GM21723 (cell line): ENCODE data around the gene DYTN.
"Not testable (repeated sequence)": the region's sequence is repeated elsewhere in the genome, so short reads cannot be mapped to it uniquely, and the experiment has no call there.

Source experiments
- ATAC-seq: cut with Tn5 transposase; IDR thresholded peaks from one replicate; pipeline ENCODE4 v1.9.1; 2021; ENCODE audit warnings: mild to moderate bottlenecking, moderate library complexity; ENCODE audit not compliant: unreplicated experiment

The DYTN gene, protein sequence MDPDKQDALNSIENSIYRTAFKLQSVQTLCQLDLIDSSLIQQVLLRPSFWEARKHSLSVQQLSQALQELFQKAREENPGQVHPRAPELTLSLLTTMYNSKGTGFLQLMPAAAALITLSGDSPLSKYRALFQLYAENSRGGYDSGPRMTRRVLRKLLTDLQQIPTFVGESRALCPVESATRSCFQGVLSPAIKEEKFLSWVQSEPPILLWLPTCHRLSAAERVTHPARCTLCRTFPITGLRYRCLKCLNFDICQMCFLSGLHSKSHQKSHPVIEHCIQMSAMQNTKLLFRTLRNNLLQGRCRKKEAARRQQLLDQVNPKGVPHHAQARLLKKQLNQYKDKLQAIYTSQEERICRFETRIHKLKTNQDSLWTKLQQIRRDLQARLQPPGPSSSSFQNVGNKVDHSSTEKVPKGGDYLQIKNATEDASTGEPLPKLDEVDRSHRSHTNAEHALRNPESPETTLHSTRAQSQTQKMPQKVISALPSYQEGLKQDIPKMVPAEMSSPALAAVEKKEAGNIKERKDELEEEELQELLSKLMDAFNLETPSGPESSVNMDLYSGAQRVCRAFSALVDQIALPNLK

DNA sequence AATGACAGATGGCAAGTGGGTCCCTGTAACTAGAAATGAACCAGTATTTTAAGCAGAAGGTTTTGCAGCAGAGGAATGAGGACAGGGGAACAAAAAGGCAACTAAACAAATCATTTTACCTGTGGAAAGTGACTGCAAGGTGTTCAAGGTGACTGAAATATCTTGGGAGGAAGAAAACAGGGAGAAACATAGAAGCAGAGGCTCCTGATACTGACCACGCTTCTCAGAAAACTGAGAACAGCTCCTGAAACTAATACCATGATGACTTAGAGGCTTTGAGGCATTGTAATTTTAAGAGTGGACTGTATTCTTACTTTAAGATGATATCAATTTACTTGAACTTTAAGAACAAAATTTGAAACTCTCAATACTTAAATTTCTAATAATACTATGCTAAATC, at the start of gene DYTN:
TSS of gene DYTN (minus strand) at position 101 of the 400 bp plus-strand sequence. CDS start 117 bp downstream, outside the sequence.
- ATAC-seq = peak; percentile 38

DNA sequence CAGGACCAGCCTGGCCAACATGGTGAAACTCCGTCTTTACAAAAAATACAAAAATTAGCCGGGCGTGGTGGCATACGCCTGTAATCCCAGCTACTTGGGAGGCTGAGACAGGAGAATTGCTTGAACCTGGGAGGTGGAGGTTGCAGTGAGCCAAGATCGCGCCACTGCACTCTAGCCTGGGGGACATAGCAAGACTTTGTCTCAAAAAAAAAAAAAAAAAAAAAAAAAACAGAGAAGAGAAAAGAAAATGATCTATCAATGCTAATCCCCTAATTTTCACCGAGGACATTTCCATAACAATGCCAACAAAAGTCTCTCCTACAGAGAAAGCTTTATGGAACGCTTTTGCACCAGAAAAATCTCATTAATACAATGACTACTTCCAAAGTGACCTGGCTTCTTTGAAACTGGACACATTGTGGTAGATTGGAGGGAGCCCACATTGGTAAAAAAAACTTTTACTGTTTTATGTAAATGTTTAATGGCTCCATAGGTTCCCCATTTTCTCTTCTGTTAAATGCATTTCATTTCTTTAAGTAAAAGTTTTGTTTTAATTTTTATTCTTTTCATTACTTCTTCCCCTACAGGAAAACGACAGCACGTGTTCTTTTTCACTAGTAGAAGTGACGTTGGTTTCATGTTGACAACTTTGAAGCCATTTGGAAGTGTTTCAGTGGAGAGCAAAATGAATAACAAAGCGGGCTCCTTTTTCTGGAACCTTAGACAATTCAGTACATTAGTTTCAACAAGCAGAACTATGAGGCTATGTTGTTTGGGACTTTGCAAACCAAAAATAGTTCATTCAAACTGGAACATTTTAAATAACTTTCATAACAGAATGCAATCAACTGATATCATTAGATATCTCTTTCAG, 48.1 kb upstream of the DYTN start:
- no peak for ATAC-seq

DNA sequence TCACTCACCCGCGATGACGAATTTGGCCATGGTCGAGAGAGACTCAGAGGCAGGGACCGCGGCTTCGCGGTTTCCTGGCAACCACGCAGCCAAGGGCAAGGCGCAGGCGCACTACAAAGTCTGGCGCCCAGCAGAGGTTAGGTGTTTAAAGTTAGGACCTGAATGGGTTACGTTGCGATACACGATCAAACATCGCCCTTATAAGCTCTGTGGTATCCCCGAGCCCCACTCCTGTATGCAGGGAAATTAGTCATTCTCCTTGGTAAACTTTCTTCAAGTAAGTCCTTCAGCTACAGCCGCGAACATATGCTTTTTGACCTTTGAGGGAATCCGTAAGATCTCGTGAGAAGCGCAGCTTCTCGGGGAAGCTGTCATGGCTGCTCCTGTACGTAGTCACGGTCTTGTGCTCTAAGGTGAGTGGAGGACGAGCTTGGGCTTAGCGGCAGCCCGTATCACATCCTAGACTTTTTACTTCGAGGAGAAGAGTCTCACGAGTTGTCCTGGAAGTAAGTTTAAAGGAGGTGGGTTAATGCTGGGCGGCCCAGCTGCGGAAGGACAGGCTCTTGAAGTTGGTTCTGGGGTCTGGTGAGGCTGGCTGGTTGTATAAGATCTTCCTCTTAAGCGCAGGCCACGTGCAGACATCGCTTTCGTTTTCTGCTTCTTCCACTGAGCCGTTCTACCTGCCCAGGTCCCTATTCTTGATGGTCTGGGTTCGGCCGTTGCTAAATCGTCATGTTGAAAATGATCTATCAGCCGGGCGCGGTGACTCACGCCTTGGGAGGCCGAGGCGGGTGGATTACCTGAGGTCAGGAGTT, 47.3 kb upstream of the DYTN start, which contains the start of the genes FASTKD2 and MDH1B:
TSS of gene FASTKD2 (plus strand) at position 365 of the 815 bp plus-strand sequence. CDS start 1,088 bp downstream, outside the sequence.
TSS of gene MDH1B (minus strand) at position 87 of the 815 bp plus-strand sequence. CDS start at position 30, 57 bp downstream.
- peak; percentile 95 for ATAC-seq

DNA sequence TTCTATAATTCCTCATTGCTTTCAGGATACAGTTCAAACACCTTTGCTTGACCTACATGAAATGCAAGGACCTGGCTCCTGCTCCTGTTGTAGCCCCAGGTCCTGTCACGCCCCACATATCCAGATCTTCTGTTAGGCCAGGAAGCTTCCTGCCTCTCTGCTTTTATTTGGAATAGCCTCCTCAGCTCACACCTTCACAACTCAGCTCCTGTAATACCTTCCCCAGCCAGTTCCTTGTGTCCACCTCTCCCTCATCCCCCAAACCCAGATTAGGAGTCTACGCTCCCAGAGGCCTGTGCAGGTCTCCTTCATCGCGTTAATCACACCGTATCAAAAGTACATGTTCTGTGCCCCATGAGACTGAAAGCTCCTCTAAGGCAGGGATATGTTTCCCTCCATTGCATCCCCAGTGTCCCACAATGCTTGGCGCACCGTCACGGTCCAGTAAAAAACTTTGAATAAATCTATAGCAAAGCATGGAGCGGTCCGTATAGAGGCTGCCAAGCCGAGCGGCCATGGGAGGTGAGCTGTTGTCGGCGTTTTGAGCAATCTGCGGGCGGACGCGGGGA, 46.6 kb upstream of the DYTN start:
- peak; percentile 40 for ATAC-seq

DNA sequence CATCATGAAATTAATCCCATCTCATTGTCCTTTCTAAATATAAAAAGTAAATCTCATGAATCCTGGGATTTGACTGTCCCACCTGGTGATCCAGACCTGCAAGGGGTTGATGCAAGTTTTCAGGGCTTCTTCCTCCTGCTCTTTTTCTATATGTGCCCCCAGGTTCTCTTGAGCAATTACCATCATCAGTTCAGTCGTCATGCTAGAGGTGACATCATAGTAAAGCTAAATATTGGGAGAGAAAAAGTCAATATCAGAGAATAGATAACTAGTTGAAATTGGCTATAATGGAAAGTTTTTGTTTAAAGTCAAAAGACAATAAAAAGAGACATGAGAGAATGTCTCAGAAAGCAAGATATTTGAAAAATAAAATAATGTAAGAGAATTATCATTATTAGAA, 38.6 kb upstream of the DYTN start:
- no peak for ATAC-seq

DNA sequence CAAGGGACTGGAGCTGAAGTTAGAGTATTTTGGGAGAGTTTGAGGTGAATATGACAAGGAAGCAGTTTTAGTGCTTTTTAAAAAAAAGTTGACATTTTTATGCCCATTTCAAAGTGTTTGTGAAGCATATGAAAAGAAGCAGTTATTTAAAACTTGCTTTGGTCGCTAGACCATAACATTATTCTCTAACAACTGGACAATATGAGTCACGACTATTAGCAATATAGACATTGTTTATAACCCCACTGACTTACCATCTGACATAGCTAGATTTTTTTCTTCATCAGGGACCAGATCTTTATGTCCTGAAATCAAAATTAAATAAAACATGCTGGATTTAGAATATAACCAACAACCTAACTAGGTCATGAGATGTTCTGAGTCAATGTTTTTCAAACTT, 22.6 kb upstream of the DYTN start:
- no peak for ATAC-seq

DNA sequence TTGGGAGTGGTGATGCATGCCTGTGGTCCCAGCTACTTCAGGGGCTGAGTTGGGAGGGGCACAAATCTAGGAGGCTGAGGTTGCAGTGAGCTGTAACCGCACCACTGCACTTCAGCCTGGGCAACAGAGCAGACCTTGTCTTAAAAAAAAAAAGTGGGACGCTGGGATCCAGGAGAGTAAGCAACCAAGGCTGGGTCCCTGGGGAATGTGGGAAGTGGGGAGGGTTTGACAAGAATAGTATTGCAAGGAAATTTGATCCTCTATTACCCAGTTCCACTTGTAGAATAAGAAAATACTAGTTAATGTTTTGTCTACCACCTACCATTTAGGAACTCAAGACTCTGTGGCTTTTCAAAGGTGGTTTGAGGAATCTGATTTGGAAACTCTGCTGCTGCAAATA, 21.1 kb upstream of the DYTN start:
- no peak for ATAC-seq

DNA sequence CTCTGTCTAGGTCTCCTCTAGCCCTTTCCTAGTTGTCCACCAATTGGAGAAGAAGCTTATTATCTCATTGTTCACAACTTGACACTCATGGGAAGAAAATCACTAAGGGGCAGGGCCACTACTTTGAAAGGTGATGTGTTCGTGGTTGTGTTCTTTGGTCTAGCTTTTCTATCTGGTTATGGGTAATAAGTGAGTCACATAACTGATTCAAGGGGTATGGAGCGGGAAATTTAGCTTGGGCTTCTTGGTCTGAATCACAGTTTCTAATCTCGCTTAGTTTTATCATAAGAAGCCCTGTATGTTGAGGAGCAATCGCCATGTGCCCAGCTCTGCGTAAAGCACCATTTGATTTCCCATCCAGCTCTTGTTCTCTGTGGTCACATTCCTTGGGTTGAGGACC, 18.7 kb upstream of the DYTN start:
- ATAC-seq = no peak

DNA sequence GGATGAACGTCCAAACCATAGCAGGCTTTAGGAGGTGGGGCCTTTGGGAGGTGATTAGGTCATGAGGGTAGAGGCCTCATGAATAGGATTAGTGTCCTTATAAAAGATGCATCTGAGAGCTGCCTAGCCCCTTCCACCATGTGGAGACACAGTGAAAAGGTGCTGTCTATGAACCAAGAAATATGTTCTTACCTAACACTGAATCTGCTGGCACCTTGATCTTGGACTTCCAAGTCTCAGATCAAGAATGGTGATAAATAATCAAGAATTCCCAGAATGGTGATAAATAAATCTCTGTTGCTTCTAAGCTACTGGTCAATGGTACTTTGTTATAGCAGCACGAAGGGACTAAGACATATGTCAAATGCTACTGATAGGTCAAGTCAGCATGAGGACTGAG, 15.1 kb upstream of the DYTN start:
- ATAC-seq = no peak

DNA sequence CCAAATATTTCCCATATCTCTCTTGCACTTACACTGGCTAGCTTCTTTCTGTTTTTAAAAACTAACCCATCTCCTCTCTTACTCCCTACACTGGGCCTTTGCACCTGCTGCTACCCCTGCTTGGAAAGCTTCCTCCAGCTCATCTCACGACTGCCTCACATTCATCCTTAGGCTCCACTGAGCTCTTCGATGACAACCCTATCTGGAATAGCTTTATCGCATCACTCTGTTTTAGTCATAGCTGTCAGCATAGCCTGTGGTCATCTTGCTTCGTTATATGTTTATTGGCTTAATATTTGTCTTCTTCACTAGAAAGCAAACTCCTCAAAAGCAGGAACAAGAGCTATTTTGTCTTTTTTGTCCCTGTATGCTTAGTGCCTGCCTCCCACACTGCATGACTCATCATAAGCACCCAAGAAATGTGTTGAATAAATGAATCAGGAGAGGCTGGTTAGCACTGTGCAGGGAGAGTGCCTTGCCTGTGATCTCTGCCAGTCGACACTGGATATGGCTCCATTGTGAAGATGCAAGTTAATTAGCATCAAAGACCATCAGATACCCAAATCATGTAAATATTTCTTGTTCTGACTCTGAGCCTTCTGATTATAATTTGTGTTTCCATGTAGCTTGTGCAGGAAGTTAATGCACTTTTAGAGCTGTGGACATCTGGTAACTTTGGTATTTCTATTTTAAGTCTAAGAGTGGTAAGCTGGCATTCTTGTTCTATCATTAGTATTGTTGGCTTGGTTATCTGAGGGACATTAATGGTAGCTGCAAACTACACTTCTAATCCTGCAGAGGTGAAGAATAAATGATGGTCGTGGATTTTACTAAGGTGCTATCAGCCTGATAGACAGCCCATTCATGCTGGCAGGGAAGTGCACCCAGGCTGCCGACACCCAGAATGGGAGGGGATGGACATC, 10.3 kb upstream of the DYTN start:
- ATAC-seq = no peak

DNA sequence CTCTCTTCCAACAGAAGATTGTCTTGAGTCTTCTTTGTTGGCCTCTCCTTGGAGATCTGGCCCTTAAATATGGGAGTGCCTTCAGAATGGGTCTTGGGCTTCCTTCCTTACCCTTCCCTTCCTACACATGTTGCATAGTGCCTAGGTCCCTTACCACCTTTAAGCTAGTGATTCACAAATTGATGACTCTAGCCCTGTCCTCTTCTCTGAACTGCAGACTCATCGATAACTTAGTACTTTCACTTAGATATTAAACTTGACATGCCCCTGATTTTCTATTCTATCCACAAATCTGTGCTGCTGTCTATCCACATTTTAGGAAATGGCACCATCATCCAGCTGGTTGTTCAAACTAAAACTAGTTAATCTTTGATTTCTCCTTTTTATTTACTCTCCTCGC, 9.1 kb upstream of the DYTN start:
- ATAC-seq = no peak

DNA sequence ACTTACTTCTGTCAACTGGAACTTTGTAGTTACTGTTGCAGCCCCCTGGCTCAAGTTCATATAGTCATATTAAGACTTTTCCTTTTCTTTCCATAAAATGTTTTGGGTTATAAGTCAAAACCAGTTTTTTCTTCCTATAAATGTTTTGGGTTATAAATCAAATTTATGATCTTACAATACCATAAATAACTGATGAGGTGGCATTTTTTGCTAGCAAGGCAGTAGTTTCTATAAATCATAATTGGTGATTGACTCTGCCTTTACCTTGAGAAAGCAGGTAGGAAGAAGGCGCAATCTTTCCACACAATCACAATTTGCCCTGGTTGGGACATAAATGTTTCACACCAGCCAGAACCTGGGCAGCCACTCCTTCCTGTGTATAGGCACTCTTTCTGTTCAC, 5.1 kb upstream of the DYTN start:
- no peak for ATAC-seq

DNA sequence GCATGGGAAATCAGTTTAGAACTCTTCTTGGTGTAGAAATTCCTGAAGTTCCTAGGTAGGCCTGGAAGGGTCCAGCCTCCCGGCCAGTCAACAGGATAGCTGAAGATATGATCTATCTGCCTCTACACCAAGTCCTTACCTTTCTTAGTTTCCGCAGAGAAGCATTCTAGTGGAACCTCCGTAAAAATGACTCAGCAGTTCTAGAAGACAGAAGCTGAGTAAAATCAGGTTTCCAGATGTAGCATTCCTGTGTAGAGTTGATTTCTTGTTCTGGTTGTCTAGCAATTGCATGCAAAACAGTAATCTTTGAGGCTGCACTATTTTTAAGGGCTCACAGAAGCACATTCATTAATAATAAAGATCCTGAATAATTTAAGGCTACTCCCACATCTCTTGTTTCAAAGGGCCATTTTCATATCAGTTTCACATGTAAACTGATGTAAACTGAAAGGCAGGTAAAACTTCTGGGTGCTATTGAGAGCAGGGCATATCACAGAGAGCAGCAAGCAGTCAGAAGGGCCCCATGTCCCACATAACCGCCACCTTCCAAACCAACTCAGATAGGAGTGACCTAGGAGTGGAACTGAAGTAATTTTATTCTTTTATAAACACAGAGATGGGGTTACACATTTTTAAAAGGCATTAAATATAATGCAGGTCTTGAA, 3.2 kb upstream of the DYTN start:
- ATAC-seq = peak; percentile 87

DNA sequence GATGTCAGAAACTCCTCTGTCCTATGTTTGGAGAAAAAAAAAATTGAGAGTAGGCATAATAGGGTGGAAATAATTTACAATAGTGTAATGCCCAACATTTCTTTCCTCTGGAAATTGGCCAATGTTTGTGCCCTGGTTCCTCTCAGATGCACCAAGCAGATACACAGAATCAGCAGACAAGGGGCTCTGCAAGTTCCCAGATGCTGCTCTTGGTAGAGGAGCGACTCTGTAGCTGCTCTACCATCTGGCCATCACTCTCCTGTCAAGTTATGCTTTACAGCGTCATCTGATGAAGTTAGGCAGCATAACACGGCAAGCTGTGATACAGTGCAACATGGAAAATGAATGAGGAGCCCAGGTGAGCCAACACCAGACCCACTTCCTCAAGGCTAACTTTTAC, 1.6 kb downstream of the DYTN start:
- ATAC-seq = no peak

DNA sequence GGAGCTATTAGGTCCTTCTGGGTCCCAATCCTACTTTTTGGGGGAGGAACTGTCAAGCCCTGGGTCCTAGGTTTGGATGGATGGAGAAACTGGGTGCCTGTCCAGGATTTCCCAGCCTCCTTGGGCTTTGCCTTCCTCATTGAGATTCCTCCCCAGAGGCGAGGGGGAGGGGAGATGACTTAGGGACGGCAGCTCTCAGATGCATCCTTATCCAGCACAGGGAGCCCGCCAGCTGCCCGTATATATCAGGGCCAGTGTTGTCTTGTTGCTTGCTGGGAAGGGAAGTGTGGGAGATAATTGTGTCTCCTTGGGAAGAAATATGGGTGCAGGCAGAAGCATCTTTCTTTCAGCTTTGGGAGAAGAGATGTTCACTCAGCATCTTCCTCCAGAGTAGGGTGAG, 3.0 kb downstream of the DYTN start:
- ATAC-seq = not testable (repeated sequence)

DNA sequence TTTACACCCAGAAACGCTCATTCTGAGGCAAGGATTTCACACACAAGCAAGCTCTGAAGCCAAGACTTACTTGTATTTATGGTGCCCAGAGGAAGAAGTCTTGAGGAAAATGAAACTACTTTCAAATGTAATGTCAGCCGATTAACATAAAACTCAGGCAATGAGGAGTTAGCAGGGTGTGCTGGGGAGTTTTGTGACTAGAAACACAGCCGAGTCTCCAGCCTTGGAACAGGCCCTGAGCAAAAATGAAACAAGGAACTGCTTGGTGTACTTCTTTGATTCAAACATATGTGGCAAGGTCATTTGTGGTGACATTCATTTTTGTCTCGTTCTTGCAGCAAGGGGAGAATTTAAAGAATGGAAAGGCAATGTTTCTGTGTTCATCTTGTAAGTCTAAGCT, 4.5 kb downstream of the DYTN start:
- peak; percentile 55 for ATAC-seq

DNA sequence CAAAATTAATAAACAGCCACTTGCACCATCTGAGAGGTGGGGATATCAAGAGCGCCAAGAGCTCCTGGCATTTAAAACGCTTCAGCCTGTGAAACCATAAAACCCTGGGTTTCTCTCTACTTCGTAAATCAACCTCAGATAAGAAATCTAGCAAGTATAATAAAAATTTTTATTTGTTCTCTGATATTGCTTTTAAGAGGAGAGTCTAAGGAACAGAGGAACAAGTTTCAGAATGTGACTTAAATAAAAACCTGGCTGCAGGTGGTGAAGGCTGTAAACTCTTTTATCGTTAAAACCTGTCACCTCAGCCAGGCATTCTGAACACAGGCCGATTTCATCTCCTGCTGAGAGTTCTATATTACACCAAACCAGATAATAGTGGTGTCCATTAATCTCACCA, 9.9 kb downstream of the DYTN start:
- ATAC-seq = no peak

DNA sequence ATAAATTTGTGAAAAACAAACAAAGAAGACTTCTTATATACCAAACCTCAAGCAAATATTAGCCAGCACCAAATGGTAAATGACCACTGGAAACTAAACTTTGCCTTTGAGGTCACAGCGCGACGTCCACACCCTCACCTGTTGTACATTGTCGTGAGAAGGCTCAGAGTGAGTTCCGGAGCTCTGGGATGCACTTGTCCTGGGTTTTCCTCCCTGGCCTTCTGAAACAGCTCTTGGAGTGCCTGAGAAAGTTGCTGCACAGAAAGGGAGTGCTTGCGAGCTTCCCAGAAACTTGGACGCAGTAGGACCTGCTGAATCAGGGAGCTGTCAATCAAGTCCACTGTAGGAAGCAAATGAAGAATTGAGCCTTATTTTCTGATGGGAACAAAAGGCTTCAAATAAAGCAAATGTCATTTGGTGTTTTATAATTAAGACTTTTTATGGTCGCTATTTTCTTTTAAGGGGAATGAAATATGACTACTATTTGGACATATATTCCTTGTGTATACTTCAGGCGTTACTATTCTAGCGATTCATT, 11.0 kb downstream of the DYTN start:
- no peak for ATAC-seq
